ENCODE data around the gene INSYN2A. TPM values are rescaled to one million over a fixed set of nuclear protein-coding genes. Genes with fewer than 3 reads are reported as not detected.

Gene INSYN2A
- total RNA-seq, 4 donors from 2014 or later: 0.19 to 0.48 TPM; not detected in 2

DNA sequence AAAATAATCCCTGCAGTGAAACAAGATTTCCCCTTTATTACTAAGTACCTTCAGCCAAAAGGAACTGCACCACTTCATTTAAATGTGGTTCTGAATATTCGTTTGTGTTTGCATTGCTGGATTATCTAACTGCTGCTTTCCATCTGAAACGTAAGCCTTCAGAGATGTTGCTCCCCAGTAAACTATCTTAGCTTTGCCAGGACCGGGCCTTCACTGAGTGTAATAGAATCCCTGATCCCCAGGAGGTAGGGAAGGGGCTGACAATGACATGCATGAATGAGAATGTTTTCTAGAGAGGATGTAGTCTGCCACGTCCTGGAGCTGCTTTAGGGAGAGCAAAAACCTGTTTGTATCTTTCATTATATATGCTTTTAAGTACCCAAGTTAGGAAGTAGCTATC, 19.5 kb upstream of the INSYN2A start:
- no peak for ATAC-seq (ENCODE audit: low FRiP score)
- DNase-seq (ENCODE audit: low spot score): no peak
- TF ChIP-seq, protein P1, sequence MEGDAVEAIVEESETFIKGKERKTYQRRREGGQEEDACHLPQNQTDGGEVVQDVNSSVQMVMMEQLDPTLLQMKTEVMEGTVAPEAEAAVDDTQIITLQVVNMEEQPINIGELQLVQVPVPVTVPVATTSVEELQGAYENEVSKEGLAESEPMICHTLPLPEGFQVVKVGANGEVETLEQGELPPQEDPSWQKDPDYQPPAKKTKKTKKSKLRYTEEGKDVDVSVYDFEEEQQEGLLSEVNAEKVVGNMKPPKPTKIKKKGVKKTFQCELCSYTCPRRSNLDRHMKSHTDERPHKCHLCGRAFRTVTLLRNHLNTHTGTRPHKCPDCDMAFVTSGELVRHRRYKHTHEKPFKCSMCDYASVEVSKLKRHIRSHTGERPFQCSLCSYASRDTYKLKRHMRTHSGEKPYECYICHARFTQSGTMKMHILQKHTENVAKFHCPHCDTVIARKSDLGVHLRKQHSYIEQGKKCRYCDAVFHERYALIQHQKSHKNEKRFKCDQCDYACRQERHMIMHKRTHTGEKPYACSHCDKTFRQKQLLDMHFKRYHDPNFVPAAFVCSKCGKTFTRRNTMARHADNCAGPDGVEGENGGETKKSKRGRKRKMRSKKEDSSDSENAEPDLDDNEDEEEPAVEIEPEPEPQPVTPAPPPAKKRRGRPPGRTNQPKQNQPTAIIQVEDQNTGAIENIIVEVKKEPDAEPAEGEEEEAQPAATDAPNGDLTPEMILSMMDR (IDR thresholded peaks at IDR 0.05): no peak

DNA sequence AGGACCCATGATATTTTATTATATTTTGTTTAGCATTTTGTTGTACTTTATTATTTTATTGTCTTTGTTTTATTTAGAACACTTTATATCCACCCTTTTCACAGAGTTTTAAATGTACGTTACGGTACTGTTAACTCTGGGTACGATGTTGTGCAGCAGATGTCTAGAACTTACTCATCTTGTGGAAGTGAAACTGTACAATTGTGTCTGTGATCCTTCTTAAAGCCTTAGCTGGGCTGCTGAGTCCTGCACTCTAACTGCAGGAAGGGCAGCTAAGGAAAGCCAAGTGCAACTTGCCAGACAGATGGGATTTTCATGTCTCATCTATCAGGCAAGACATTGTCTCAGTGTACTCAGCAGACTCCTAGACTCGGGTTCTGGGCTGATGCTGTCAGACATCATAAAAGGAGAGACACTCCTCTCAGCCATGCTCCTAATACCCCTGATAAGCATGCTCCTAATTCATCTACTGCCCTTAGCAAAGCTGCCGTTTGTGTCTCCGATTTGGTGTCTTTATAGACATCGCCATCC, 14.6 kb upstream of the INSYN2A start:
- DNase-seq (ENCODE audit: low spot score) (no peak), ATAC-seq (ENCODE audit: low FRiP score) (no peak)
- TF ChIP-seq, protein P1 (IDR thresholded peaks at IDR 0.05): no peak

DNA sequence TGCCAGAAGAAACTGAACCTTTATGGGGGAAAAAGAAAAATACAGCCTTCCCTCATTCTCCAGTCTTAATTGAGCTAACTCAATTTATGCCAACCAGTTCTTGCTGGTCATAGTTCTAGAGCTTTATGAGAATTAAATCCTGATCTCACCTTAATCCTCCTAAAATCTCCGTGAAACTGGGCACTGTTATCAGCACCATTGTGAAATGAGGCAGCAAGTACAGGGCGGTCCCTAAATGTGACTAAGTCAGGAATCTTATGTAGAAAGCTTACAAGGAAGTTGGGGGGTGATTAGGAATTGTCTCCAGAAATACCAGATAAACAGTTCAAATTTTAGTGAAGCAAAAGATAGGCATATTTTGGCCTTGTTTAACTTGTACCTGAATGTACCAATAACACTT, 10.7 kb upstream of the INSYN2A start:
- ATAC-seq (ENCODE audit: low FRiP score): no peak
- TF ChIP-seq, protein P1 (IDR thresholded peaks at IDR 0.05): no peak
- no peak for DNase-seq (ENCODE audit: low spot score)

DNA sequence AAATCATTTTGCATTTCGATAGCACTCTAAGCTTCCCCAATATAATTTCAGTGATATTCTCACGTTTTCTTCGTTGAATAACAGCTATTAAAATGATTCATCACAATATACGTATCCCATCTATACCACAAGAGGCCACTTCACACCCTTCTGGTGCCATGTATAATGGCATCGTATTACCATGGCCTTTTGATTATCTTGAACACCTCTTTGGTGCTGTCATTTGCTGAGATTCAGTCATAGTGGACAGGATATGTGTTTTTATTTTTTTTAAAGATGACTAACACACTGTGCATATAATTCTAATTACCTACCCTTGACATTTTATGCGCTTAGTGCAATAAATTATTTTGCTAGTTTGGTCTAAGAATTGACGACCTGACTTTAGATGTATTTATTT, 6.7 kb upstream of the INSYN2A start:
- no peak for ATAC-seq (ENCODE audit: low FRiP score)
- TF ChIP-seq, protein P1 (IDR thresholded peaks at IDR 0.05): no peak
- DNase-seq (ENCODE audit: low spot score): no peak

DNA sequence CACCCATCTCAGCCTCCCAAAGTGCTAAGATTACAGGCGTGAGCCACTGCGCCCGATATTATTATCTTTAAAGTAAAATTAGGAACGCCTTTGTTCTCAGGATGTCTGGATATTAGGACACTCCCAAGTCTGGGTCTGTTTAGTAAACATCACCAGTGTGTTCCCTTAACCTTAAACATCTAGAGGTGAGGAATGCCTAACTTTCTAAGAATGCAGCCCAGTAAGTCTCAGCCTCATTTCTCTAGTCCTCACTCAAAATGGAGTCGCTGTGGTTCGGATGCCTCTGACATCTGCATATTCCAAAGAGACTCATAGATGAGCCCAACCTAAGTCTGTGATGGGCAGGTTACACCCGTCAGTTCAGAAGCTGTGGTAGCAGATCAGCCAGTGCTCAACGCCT, 4.3 kb upstream of the INSYN2A start:
- DNase-seq (ENCODE audit: low spot score) (no peak), ATAC-seq (ENCODE audit: low FRiP score) (no peak)
- TF ChIP-seq, protein P1 (IDR thresholded peaks at IDR 0.05): no peak

DNA sequence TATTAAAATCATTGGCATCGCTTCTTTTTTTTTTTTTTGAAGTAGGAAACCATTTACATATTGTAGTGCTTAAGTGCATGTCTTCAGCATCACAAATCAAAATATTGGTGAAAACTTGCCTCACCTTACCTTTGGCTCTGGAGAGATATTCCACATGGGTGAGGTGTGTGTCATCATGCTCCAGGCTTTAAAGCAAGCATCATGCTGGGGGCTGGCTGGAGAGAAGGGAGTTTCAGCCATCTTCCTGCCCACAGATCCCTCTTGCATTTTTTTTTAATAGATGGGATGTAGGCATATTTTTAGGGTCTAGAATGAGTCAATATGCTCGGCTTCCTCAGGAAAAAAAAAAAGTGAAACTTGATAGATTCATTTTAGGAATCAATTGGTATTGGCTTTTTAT, 2.3 kb upstream of the INSYN2A start:
- ATAC-seq (ENCODE audit: low FRiP score): no peak
- DNase-seq (ENCODE audit: low spot score): no peak
- TF ChIP-seq, protein P1 (IDR thresholded peaks at IDR 0.05): no peak

DNA sequence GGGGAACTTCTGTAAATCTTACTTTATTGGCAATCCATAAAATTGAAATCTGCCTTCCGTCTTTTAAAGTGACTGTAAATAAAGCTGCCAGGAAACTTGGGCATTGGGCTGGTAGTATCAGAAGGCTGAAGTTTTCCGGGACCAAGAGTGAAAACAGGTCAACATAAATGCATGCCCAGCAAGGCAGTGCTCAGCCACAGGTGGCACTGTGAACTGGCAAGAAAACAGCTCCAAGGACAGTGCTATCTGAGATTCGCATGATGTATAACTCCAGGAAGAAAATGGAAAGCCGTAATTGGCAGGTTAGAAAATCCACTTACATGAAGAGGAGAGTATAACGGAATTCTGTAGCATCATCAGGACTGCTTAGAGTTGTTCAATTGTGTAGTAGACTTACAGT, 1.9 kb upstream of the INSYN2A start:
- TF ChIP-seq, protein P1 (IDR thresholded peaks at IDR 0.05): no peak
- DNase-seq (ENCODE audit: low spot score) (no peak), ATAC-seq (ENCODE audit: low FRiP score) (no peak)
